Stimulated activated CD4-positive, alpha-beta T cell treated with anti-CD3 and anti-CD28 coated beads, TNF-alpha, amount 100 ng/mL, for 4 hours (primary cell): ENCODE data around the gene SLFN11.
"Not testable (repeated sequence)": the region's sequence is repeated elsewhere in the genome, so short reads cannot be mapped to it uniquely, and the experiment has no call there.

Experiments
- DNase-seq, 3 experiments: peaks; one replicate each; pipeline ENCODE4 v3.0.0-alpha.2; 2020; ENCODE audit warnings: low read depth in 3 of 3

The SLFN11 gene

GRCh38 chr17:35352284-35352683, 21.1 kb downstream of the SLFN11 start:
- DNase-seq: no peak

GRCh38 chr17:35350493-35350892, 22.9 kb downstream of the SLFN11 start:
- DNase-seq: no peak

- DNase-seq: no peak
Observed at GRCh38 chr17:35345926-35346771, 27.3 kb downstream of the SLFN11 start.

GRCh38 chr17:35345445-35345925, 27.9 kb downstream of the SLFN11 start:
- DNase-seq: no peak

- DNase-seq: no peak
Observed at GRCh38 chr17:35344262-35344661, 29.2 kb downstream of the SLFN11 start.

GRCh38 chr17:35342276-35342675, 31.1 kb downstream of the SLFN11 start:
- no peak for DNase-seq

GRCh38 chr17:35341411-35341992, 31.9 kb downstream of the SLFN11 start:
- no peak for DNase-seq

- DNase-seq: no peak
Observed at GRCh38 chr17:35338230-35338629, 35.2 kb downstream of the SLFN11 start.

- no peak for DNase-seq
Observed at GRCh38 chr17:35337364-35337763, 36.1 kb downstream of the SLFN11 start.

- DNase-seq: not testable (repeated sequence)
Observed at GRCh38 chr17:35333578-35333977, 39.8 kb downstream of the SLFN11 start.

GRCh38 chr17:35322749-35323148, 50.7 kb downstream of the SLFN11 start:
- no peak for DNase-seq

GRCh38 chr17:35315971-35316370, 57.5 kb downstream of the SLFN11 start:
- DNase-seq: no peak

GRCh38 chr17:35315283-35315682, 58.1 kb downstream of the SLFN11 start:
- no peak for DNase-seq

- no peak for DNase-seq
Observed at GRCh38 chr17:35314415-35315216, 58.8 kb downstream of the SLFN11 start.

GRCh38 chr17:35313875-35314409, 59.5 kb downstream of the SLFN11 start:
- no peak for DNase-seq

GRCh38 chr17:35312790-35313711, 60.4 kb downstream of the SLFN11 start:
- peak; percentile 40 to 57 (median 47) for DNase-seq

GRCh38 chr17:35312346-35312745, 61.1 kb downstream of the SLFN11 start:
- DNase-seq: no peak

- DNase-seq: not testable (repeated sequence)
Observed at GRCh38 chr17:35309345-35309744, 64.1 kb downstream of the SLFN11 start.
